ENCODE results near the gene TMEM266. TPM values are rescaled to one million over a fixed set of nuclear protein-coding genes. Genes with fewer than 3 reads are reported as not detected.

The TMEM266 gene
- total RNA-seq, 1 experiment from 2014 or later: not detected

DNA sequence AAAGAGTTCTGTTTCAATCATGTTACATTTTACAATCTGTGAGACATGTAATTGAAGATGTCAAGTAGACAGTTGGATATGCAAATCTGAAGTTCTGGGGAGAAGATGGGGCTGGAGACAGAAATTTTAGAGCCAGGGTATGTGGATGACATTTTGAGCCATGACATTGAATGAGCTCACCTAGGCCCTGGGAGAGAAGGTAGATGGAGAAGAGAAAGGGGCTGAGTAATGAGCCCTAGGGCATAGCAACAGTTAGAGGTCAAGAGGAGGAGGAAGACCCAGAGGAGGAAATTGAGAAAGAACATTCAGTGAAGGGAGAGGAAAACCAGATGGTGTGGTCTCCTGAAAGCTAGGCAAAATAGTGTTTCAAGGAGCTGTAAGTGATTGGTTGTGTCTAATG is 15.3 kb downstream of the TMEM266 start:
- intact Hi-C loops (cut with micrococcal nuclease): no loop called here
- H3K9ac ChIP-seq (ENCODE audit: low read length): no peak overlapping the region

DNA sequence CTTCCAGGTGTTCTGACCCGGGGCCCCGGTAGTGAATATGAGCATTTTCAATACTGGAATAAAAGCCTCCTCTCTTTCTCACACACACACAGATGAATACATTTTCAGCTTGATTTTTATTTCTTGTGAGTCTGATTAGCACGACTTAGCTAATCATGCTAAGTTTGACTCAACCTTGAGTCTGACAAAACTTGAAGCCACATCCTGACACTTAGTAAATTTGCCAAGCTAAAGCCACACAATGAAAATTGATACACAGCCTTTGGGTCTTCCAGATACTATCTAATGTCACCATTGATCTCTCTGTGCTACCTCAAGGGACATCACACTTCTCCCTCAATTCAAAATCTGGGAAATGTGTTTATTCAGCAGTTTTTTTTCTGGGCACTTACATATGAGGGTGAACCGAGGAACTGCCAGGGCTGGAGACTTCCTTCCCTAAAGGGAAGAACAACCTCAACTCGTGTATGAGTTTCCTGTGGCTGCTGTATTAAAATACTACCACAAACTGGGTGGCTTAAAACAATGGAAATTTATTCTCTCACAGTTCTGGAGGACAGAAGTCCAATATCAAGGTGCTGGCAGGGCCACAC is 18.6 kb downstream of the TMEM266 start:
- no TSS peak for BruUV-seq (replicated peaks)
- 0 out of 2 replicates have a peak, but pooled peaks cover 8% of the 10 kb centered on the region for H3K27me3 ChIP-seq (ENCODE audit: low read length)
- no peak overlapping the region for H3K4me3 ChIP-seq (ENCODE audit: low read length)
- no peak overlapping the region for H3K4me2 ChIP-seq (ENCODE audit: low read length)
- H3K4me1 ChIP-seq (ENCODE audit: insufficient read depth, low read length): peaks cover 3% of the 10 kb centered on the region; the same call in 1 of the 2 replicates
- intact Hi-C loops (cut with micrococcal nuclease): no loop called here
- POLR2A ChIA-PET (ENCODE audit: unreplicated experiment): no interaction called here
- CTCF ChIA-PET: no interaction called here
- H3K79me2 ChIP-seq (ENCODE audit: low read length): no peaks in the 10 kb centered on the region
- H3K9me2 ChIP-seq (replicated peaks; ENCODE audit: low read length): no peaks in the 10 kb centered on the region
- no peak overlapping the region for H3K27ac ChIP-seq (ENCODE audit: low read length)
- no peak overlapping the region for H3K9ac ChIP-seq (ENCODE audit: low read length)
- no peaks in the 10 kb centered on the region for H3K9me3 ChIP-seq (ENCODE audit: low read length)
- TF ChIP-seq, protein P1, sequence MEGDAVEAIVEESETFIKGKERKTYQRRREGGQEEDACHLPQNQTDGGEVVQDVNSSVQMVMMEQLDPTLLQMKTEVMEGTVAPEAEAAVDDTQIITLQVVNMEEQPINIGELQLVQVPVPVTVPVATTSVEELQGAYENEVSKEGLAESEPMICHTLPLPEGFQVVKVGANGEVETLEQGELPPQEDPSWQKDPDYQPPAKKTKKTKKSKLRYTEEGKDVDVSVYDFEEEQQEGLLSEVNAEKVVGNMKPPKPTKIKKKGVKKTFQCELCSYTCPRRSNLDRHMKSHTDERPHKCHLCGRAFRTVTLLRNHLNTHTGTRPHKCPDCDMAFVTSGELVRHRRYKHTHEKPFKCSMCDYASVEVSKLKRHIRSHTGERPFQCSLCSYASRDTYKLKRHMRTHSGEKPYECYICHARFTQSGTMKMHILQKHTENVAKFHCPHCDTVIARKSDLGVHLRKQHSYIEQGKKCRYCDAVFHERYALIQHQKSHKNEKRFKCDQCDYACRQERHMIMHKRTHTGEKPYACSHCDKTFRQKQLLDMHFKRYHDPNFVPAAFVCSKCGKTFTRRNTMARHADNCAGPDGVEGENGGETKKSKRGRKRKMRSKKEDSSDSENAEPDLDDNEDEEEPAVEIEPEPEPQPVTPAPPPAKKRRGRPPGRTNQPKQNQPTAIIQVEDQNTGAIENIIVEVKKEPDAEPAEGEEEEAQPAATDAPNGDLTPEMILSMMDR (conservative IDR thresholded peaks at IDR 0.05; ENCODE audit: low read depth, low read length): no peak
- TF ChIP-seq EZH2phosphoT487 (IDR thresholded peaks at IDR 0.05; ENCODE audit: borderline replicate concordance, low read length) (no peak), EZH2 (IDR thresholded peaks at IDR 0.05; ENCODE audit: low read length, unreplicated experiment) (no peak)
- DNase-seq (no peak), ATAC-seq (no peak)
- no peaks in the 10 kb centered on the region for H4K20me1 ChIP-seq (ENCODE audit: low read length)
- H2AFZ ChIP-seq (ENCODE audit: low read length): no peak overlapping the region
- H3F3A ChIP-seq (ENCODE audit: low read length, unreplicated experiment): no peaks in the 10 kb centered on the region
- H3K36me3 ChIP-seq (ENCODE audit: low read depth, low read length): no peaks in the 10 kb centered on the region

More for the DNA sequence above, 15.3 kb downstream of the TMEM266 start:
- Histone ChIP-seq H3K27me3 (ENCODE audit: low read length) (peaks cover 4% of the 10 kb centered on the region; the same call in 1 of the 2 replicates), H3K4me2 (ENCODE audit: low read length) (no peak overlapping the region), H3K79me2 (ENCODE audit: low read length) (no peaks in the 10 kb centered on the region), H3K36me3 (ENCODE audit: low read depth, low read length) (no peaks in the 10 kb centered on the region), H3K4me3 (ENCODE audit: low read length) (no peak overlapping the region), H3K9me3 (ENCODE audit: low read length) (no peaks in the 10 kb centered on the region), H3K9me2 (replicated peaks; ENCODE audit: low read length) (no peaks in the 10 kb centered on the region), H3F3A (ENCODE audit: low read length, unreplicated experiment) (no peaks in the 10 kb centered on the region), H3K27ac (ENCODE audit: low read length) (no peak overlapping the region), H2AFZ (ENCODE audit: low read length) (no peak overlapping the region), H4K20me1 (ENCODE audit: low read length) (no peaks in the 10 kb centered on the region), H3K4me1 (ENCODE audit: insufficient read depth, low read length) (peaks cover 3% of the 10 kb centered on the region; the same call in 1 of the 2 replicates)
- TF ChIP-seq EZH2phosphoT487 (IDR thresholded peaks at IDR 0.05; ENCODE audit: borderline replicate concordance, low read length) (no peak), EZH2 (IDR thresholded peaks at IDR 0.05; ENCODE audit: low read length, unreplicated experiment) (no peak)
- TF ChIP-seq, protein P1 (conservative IDR thresholded peaks at IDR 0.05; ENCODE audit: low read depth, low read length): no peak
- ChIA-PET CTCF (no interaction called here), POLR2A (ENCODE audit: unreplicated experiment) (no interaction called here)
- BruUV-seq (replicated peaks): no TSS peak
- DNase-seq (peak; percentile 18), ATAC-seq (no peak)

DNA sequence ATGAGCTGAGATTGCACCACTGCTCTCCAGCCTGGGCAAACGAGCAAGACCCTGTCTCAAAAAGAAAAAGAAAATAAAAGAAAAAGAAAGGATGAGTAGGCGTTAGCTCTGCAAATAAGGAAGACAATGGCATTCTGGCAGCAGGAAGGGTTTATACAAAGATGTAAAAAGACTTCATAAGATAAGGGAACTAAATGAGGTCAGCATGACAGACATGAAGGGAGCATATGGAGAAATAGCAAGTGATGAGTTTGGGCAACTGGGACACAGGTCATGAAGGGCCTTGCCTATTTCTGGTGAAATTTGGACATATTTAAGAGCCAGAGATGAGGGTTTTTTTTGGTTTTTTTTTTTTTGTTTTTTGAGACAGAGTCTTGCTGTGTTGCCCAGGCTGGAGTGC is 24.5 kb downstream of the TMEM266 start:
- no peak overlapping the region for H3K4me2 ChIP-seq (ENCODE audit: low read length)
- H3K36me3 ChIP-seq (ENCODE audit: low read depth, low read length): no peaks in the 10 kb centered on the region
- POLR2A ChIA-PET (ENCODE audit: unreplicated experiment): no interaction called here
- no peaks in the 10 kb centered on the region for H3K9me3 ChIP-seq (ENCODE audit: low read length)
- no peak overlapping the region for H3K4me3 ChIP-seq (ENCODE audit: low read length)
- H4K20me1 ChIP-seq (ENCODE audit: low read length): no peaks in the 10 kb centered on the region
- H3K4me1 ChIP-seq (ENCODE audit: insufficient read depth, low read length): no peaks in the 10 kb centered on the region
- intact Hi-C loops (cut with micrococcal nuclease): no loop called here
- H3K27ac ChIP-seq (ENCODE audit: low read length): no peak overlapping the region
- BruUV-seq (replicated peaks): no TSS peak
- DNase-seq (no peak), ATAC-seq (no peak)
- H3K9ac ChIP-seq (ENCODE audit: low read length): no peak overlapping the region
- no peaks in the 10 kb centered on the region for H3K9me2 ChIP-seq (replicated peaks; ENCODE audit: low read length)
- no peaks in the 10 kb centered on the region for H3K79me2 ChIP-seq (ENCODE audit: low read length)
- TF ChIP-seq EZH2 (IDR thresholded peaks at IDR 0.05; ENCODE audit: low read length, unreplicated experiment) (no peak), EZH2phosphoT487 (IDR thresholded peaks at IDR 0.05; ENCODE audit: borderline replicate concordance, low read length) (no peak)
- TF ChIP-seq, protein P1 (conservative IDR thresholded peaks at IDR 0.05; ENCODE audit: low read depth, low read length): no peak
- H3F3A ChIP-seq (ENCODE audit: low read length, unreplicated experiment): no peaks in the 10 kb centered on the region
- H3K27me3 ChIP-seq (ENCODE audit: low read length): peaks cover 16% of the 10 kb centered on the region
- no peak overlapping the region for H2AFZ ChIP-seq (ENCODE audit: low read length)
- CTCF ChIA-PET: no interaction called here
